BE2C (cell line): ENCODE data around the gene FAF1.

Experiments used
- DNase-seq: peaks from one replicate; pipeline ENCODE4 v3.0.0-alpha.2; 2020
- H3K27me3 ChIP-seq: fragments of 250-450 bp; sonication (Bioruptor Pico); 2 replicates; pipeline ENCODE4 v1.5.1; 2020; ENCODE audit warnings: mild to moderate bottlenecking
- H3K36me3 ChIP-seq: fragments of 250-450 bp; sonication (Bioruptor Pico); 2 replicates; pipeline ENCODE4 v1.5.1; 2020; ENCODE audit warnings: mild to moderate bottlenecking
- H3K4me1 ChIP-seq: fragments of 250-450 bp; sonication (Bioruptor Pico); 2 replicates; pipeline ENCODE4 v1.5.1; 2020
- H3K4me3 ChIP-seq: 2 replicates; pipeline ENCODE4 v1.5.1; 2011; ENCODE audit warnings: low read depth, low read length
- H3K9me3 ChIP-seq: fragments of 250-450 bp; sonication (Bioruptor Pico); 2 replicates; pipeline ENCODE4 v1.5.1; 2020
- CTCF ChIP-seq: IDR thresholded peaks from 2 replicates; pipeline ENCODE4 v1.5.1; 2012; ENCODE audit warnings: mild to moderate bottlenecking, low read depth, low read length

FAF1 gene

GRCh38 chr1:50836117-50836516 is 124.0 kb downstream of the FAF1 start:
- TF ChIP-seq CTCF = no peak
- Histone ChIP-seq H3K4me1 (no peaks in the 10 kb centered on the region), H3K27me3 (no peaks in the 10 kb centered on the region), H3K36me3 (no peaks in the 10 kb centered on the region), H3K4me3 (no peak overlapping the region), H3K9me3 (no peaks in the 10 kb centered on the region)
- no peak for DNase-seq

DNA sequence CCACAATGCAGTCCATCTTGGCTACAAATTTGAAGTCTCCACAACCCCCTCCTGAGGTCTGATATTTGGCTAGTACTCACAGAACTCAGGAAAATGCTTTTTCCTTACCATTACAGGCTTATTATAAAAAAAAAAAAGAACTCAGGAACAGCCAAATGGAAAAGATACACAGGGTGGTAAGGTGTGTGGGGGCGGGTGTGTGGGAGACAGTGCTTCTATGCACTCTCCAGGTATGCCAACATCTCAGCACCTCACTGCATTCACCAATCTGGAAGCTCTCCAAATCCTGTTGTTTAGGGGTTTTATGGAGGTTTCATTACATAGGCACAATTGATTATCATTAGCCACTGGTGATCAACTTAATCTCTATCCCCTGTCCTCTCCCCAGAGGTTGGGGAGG is 126.9 kb downstream of the FAF1 start:
- DNase-seq = no peak

GRCh38 chr1:50832167-50832566 is 127.9 kb downstream of the FAF1 start:
- H3K4me3 ChIP-seq = no peak overlapping the region
- no peak for DNase-seq
- no peaks in the 10 kb centered on the region for H3K27me3 ChIP-seq
- H3K9me3 ChIP-seq = no peaks in the 10 kb centered on the region
- H3K36me3 ChIP-seq = no peaks in the 10 kb centered on the region
- no peaks in the 10 kb centered on the region for H3K4me1 ChIP-seq
- TF ChIP-seq CTCF = no peak

More for the DNA sequence above, 126.9 kb downstream of the FAF1 start:
- no peaks in the 10 kb centered on the region for H3K4me1 ChIP-seq
- no peak overlapping the region for H3K4me3 ChIP-seq
- TF ChIP-seq CTCF = no peak
- no peaks in the 10 kb centered on the region for H3K9me3 ChIP-seq
- no peaks in the 10 kb centered on the region for H3K27me3 ChIP-seq
- no peaks in the 10 kb centered on the region for H3K36me3 ChIP-seq

DNA sequence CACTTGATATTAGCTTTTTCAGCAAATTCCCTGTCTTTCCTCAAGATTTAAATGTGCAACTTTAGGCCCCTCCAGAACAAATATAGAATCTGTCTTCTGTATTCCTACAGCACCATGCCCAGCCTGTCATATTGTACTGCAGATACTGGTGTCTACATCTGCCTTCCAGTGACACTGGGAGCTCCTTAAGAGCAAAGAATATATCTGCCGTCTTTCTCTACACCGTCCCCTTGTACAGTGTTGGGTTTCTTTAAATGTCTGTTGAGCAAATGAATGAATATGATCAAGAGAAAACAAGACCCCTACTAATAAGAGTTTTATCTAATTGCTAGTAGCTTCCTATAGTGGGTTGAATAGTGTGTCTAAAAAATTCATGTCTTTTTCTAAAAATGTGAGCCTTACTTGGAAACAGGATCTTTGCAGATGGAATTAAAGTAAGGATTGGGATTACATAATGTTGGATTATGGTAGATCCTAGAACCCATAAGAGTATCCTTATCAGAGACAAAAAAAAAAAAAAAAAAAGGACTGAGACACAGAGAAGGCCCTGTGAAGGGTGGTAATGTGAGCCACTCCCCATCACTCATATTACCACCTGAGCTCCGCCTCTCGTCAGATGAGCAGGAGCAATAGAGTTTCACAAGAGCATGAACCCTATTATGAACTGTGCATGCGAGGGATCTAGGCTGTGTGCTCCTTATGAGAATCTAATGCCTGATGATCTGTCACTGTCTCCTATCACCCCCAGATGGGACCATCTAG is 128.6 kb downstream of the FAF1 start:
- Histone ChIP-seq H3K36me3 (no peaks in the 10 kb centered on the region), H3K4me3 (no peak overlapping the region), H3K4me1 (no peaks in the 10 kb centered on the region), H3K9me3 (no peaks in the 10 kb centered on the region), H3K27me3 (no peaks in the 10 kb centered on the region)
- TF ChIP-seq CTCF = no peak
- DNase-seq = no peak

DNA sequence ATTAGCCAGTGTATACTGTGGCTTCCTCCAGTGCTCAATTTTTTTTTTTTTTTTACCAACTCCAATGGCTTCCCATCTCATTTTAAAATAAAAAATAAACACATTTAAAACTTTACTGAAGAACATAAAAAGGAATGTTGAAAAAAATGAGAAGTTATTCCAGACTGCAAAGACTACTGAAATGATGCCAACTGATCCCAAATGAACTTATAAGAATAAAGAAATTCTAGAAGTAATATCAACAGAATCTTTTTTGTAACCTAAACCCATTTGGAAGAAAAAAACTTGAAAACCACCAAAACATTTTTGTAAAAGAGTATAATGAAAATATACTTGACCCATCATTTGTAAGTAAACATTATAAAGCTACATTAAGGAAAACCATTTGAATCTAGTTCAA is 129.4 kb downstream of the FAF1 start:
- no peak for TF ChIP-seq CTCF
- DNase-seq = no peak

More for the DNA sequence above, 129.4 kb downstream of the FAF1 start:
- Histone ChIP-seq H3K4me1 (no peaks in the 10 kb centered on the region), H3K9me3 (no peaks in the 10 kb centered on the region), H3K27me3 (no peaks in the 10 kb centered on the region), H3K4me3 (no peak overlapping the region), H3K36me3 (no peaks in the 10 kb centered on the region)
